Activated CD4-positive, alpha-beta T cell treated with anti-CD3 and anti-CD28 coated beads, Interleukin-2, Interleukin-6, amounts not matched to agents 100 ng/mL and 50 ng/mL, durations not matched to agents 16 hours and 8 hours (primary cell): ENCODE measurements around the gene CGNL1.

Source experiments
- DNase-seq: peaks from one replicate; pipeline ENCODE4 v3.0.0-alpha.2; 2020

Gene CGNL1

DNA sequence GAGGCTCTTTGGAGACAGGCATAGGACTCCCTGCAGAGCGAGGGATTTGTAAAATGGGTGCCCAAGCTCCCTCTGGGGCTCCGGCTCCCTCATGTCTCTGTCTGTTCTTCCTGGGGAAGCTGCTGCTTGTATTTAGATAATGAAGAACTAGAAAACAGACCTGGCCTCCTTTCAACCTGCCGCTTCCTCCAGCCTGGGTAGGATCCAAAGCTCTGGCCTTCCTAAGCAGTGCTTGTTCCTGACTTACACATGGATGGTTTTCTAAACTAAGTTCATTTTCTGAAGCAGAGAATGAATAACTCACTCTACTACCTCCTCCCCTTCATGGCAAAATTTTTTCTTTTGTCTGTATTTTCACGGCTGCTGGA is 178.5 kb downstream of the CGNL1 start:
- no peak for DNase-seq

DNA sequence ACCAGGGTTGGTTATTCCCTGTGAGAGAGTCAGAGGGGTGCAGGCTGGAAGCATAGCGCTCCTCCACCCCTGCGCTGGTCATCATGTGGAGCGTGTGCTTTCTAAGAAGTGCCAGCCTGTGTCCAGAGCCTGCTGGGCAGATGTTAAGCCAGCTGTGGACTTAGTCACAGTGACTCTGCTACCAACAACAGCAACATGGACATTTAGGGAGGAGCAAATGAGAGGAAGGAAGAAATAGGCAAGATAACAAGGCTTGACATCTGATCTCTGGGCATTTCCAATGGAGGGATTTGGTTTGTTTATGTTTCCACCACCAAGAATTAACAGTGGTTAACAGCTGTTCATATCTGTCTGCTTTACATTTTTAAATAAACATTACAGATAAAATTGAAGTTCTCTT is 179.0 kb downstream of the CGNL1 start:
- DNase-seq = no peak

DNA sequence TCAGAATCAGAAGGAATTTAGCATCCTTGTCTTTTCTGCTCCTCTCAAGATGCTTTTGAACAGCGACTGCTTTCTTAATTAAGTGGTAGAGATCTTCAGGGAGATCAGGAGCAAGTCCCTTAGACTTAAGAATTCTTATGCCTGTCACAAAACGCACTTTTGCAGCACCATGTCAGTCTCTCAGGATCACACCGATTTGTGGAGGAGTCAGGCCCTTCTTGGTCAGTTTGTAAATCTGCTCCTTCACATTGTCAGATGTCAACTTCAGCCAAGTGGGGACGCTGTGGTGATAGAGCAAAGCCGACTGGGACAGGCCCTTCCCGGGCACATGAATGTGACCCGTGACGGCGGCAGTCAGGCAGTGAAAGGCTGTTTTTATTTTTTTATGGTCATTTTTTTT is 179.7 kb downstream of the CGNL1 start:
- DNase-seq = no peak

DNA sequence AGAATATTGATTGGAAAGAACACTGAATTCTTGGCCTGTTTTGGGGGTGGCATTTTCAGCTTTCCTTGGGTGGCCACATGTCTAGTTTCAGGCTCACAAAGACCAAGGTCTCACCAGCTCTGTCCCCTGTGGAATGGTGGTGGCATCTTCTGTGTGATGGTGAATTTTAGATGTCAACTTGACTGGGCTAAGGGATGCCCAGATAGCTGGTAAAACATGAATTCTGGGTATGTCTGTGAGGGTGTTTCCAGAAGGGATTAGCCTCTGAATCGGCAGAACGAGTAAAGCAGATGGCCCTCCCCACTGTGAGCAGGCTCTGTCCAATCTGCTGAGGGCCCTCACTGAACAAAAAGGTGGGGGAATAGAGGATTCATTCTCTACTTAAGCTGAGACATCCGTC is 181.0 kb downstream of the CGNL1 start:
- no peak for DNase-seq

DNA sequence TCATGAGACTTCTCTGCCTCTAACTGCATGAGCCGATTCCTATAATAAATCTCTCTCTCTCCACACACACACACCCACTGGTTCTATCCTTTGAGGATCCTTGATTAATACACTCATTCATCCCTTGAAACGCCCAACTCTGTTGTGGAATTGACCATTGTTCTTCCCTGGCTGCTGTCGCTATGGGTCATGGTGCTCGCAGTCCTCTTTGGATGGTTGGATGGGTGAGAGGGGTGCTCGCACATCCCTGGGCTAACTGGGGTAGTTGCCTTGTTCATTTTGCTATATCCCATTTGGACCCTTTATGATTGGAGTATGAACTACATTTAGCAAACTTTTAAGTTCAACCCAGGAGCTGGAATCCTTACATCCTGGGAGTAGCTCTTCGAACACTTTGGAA is 181.5 kb downstream of the CGNL1 start:
- no peak for DNase-seq

DNA sequence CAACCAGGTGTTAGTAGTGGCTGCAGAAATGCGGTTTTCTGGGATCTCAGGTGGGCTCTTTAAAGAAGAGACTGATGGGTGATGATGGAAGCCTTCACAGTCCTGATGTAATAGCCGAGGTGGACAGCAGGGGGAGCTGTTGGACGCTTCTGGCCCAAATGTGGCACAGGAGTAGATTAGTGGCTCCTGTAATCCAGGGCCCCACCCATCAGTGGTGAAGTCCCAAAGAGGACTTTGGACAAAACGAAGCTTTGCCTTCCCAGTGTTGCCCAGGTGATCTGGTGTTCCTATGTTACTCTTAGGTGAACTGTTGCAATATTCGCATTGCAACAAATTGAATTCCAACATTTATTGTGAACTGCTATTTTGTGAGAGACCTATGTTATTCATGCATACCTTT is 183.6 kb downstream of the CGNL1 start:
- peak; percentile 81 for DNase-seq

DNA sequence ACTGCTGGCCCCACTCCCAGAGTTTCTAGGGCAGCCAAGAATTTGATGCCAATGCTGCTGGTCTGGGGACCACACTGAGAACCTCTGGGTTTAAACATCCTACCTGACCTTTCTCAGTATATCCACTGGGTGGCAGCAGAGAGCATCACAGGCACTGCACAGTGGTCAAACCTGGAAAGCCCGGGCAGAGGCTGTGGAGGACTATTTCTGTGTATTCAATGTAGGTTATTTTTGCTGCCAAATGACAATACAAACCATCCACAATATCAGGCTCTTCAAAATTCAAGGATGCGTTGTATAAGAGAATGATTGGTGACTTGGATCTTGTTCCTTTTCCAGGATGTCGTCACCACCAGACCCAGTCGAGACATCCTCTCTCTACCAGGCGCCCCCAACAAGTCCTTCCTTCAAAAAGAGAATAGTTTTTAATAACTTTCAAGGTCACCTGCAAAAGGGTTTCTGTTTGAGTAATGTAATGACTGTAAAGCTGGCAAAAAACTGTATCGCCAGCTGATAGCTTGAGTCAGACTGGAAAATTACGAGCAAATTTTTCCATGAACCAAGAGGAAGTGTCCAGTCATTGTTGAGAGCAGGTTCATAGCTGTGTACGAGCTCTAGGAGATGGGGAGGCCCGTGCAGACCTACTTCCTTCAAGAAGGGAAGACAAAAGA is 184.9 kb downstream of the CGNL1 start:
- peak; percentile 85 for DNase-seq

DNA sequence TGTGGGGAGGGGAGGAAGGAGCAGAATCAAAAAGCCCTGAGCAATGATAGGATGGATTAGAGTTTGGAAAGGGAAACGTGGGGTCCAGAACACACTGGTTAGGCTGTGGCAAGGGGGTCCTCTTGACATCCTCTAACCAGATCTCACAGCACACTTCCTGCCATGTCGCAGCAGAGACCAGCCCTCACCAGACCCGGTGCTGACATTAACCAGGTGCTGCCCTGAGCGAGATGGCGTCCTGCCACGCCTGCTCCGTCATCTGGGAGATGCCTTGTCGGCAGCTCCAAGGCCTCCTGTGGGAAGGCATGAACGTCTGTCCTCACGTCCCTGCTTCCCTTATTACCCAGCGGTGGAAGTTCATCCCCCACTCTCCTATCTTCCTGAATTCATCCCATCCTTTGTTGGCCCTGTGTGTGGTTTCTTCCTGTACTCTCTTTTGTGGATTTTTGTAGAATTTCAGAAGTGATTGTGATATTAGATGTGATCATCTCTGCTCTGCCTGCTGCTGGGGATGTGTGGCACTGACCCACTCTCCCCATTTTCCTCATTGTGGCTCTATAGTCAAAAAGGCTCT is 186.0 kb downstream of the CGNL1 start:
- DNase-seq = no peak

DNA sequence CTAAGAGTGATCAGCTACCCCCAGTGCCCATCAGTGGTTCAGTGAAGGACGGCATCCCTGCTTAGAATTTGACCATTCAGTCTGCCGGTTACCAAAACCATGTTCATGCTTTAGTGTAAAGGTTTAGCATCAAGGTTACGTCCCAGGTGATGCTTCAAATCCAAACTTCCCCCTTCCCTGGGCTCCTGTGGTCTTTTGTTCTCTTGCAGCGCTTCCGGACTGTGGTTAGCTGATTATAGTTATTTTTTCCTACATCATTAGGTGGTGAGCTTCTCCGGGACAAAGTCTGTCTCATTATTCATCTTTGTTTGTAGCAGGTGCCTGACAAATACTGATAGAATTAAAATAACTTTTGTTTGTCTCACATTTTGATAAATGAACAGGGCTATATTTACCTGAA is 187.1 kb downstream of the CGNL1 start:
- DNase-seq = peak; percentile 24

DNA sequence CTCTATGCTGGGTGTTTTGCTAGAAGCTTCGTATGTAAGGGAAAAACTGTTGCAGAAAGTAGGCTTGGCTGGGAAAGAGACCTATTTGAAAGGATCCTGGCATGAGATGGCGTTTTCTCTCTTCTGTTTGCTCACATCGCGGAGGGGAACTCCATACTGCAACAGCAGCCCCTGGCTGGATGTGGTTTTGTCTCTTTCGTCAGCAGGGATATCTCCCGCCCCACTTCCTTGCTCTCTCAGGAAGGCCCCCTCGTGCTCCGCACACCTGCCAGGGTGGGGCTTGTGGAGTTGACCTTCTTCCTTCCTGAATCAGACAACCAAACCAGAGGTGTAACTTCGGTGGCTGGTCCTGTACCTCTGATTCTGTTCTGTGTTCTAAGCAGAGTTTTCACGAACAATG is 189.0 kb downstream of the CGNL1 start:
- DNase-seq = peak; percentile 29

DNA sequence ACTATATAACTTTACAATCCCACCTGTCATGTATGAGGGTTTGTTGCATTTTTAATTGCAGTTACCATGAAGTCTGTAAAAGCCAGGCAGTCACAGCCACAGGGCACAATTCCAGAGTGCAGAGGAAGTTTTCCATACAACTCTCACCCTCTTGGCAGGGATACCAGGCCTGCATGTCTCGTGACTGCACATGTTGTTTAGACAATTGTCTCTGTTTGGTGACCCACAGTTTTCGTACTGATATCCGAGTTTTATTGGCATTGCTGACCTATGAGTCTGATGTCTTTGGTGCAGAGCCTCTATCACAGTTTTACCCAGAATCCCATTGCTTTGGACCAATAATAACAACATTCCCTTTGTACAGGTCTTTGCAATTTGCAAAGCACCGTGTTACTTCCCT is 190.5 kb downstream of the CGNL1 start:
- no peak for DNase-seq

DNA sequence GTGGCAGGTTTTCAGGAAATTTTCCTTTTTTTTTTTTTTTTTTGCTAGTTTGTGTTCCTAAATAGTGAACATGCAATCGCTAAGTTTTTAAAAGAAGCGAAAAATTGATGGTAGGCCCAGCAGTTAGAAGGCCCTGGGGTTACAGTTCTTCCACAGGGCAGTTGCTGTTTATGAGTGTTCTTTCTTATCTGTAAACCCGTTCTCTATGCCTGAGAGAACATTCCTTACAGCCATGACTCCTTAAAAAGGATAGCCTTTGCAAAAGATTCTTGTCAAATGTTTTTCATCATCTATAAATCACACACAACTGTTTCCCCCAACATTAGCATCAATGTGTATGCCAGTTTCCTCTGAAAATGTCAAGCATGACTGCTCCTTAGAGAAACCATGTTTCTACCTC is 191.6 kb downstream of the CGNL1 start:
- DNase-seq = no peak

DNA sequence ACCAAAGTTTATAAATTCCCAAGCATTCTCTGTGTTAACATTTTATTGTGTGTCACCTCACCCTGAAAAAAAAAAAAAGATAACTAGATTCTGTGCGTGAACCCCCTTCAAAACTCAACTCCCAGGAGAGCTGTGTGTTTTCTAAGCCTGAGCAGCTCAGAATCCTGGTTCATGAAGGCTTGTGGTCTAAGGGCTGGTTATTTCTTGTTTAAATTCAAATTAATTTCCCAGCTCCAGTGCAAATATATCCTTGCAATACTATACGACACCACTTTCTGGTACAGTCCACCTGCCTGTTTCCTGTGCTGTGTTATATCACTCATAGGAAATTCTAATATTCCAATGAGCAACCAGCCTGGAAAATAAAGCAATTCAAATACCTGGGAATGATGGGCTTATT is 192.0 kb downstream of the CGNL1 start:
- DNase-seq = no peak

DNA sequence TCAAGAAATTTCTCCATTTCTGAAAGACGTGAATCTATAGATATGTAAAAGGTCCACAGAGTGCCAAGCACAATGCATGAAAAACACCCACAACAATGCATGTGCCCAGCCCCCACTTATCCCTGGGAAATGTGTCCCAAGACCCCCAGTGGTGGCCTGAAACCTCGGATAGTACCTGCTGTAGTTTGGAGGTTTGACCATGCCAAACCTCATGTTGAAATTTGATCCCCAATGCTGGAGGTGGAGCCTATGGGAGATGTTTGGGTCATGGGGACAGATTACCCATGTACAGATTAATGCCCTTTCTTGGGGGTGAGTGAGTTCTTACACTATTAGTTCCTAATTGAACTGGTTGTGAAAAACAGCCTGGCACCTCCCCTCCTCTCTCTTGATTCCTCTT is 194.0 kb downstream of the CGNL1 start:
- no peak for DNase-seq

DNA sequence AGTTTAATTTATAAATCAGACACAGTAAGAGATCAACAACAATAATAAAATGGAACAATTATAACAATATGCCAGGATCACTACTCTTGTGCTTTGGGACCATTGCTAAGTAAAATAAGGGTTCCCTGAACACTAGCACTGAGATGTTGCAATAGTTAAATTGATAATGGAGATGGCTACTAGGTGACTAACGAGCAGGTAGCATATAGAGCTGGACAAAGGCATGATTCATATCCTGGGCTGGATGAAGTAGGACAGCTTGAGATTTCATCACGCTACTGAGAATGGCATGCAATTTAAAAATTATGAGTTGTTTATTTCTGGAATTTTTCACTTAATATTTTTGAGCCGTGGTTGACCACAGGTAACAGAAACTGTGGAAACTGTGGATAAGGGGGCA is 194.7 kb downstream of the CGNL1 start:
- no peak for DNase-seq

DNA sequence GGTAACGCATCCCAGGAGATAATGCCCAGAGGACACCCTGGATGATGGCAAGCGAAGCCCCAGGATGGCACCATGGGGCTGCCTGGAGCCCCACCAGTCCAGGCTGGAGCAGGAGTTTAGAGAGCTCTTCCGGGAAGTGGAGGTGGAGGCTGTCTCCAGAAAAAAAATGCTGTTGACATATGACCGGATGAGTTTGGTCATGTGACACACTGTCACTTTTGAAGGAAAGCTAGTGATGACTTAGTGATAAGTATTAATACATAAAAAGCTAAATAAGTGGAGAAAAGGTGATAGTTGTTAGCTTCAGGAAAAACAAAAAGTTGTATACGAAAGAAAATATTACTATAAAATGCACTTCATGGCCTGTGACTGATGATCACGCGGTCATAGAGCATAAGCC is 195.4 kb downstream of the CGNL1 start:
- no peak for DNase-seq

DNA sequence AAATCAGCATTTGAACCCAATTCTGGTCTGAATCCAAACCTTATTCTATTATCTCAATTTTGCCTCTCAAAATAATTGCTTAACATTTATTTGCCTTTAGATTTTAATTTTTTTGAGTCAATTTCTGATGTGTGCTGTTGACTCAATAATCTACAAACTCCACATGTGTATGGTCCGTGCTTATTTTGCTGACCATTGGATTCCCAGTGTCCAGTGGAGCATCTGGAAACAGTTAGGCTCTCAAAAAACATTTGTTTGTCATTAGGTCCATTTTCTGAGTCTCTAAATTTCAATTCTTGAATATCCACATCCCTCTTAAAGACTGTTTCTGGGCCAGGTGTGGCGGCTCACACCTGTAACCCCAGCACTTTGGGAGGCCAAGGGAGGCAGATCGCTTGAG is 196.2 kb downstream of the CGNL1 start:
- no peak for DNase-seq

DNA sequence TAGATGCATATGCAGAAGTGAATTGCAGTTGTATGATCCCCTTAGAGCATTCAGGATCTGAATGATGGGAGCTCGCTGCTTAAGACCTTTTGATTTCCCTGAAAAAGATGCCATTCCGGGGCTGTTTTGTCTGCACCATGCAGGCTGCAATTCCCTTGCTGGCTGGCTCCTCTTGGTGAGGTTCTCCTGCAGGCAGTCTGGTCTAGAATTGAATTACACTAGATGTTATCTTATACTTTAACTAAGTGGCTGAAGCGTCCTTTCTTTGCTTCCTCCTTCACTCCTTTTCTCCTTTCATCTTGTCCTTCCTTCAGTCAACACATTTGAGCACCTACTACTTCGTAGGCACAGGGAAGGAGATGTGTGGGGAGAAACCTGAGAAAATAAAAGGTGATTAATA is 196.8 kb downstream of the CGNL1 start:
- no peak for DNase-seq

DNA sequence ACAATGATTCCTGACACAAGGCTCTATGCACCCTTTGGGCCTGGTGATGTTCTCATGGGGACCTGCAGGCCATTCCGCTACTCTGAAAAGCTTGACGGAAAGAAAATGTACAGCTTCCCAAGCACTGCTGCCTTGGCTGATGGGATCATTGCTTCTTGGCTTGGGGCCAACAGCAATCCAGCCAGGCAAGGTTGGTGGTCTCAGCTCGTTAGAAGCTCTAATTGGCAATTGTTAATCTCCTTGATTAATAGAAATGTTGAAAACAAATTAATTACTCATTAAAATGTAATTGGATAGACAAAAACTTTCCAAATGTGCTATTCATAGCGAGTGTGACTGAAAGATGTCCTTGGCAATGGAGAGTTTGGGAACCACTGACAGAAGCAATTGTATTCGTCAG is 199.1 kb downstream of the CGNL1 start:
- DNase-seq = no peak

DNA sequence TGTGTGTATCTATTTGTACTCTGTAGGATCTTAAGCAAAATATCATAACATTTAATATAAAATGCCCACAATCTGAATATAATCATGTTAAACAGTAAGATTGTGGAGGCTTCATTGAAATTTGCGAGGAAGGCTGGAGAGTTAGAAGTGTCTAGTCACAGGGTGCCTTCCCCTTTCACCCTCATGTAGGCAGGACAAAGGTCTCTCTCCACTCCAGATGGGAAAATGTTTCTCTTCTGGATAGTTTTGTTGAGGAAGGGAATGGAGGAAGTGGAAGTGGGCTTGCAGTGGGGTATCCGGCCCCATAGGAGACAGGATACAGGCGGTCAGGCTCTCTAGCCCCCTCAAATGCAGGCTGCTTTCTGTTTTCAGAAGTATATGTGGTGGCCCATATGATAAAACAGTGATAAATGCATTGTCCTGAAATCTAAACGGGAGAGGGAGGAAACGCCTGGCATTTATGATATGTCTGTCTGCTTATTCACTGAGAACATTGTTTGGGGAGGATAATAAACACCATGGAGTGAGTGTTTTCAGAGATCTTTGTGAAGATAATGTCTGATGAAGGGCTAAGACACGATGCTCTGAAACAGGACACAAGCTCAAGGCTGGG is 202.1 kb downstream of the CGNL1 start:
- DNase-seq = no peak

DNA sequence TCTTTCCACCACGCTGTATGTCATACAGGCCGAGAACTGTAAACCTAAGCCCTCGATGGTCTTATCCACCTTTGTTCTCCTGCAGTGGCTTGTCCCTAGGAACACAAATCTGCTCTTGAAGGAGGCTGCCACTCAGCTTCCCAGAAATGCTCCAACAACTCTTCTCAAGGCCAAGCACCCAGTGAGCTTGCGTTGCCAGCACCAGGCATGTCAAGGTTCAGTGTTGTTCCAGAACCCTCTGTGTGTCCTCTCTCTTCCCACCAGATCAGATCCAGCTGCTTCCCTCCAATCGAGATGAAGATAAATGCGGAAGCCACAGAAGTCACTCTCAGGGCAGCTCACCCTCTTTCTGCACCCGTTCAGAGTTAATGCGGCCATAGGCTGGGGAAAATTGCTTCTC is 204.1 kb downstream of the CGNL1 start:
- no peak for DNase-seq

DNA sequence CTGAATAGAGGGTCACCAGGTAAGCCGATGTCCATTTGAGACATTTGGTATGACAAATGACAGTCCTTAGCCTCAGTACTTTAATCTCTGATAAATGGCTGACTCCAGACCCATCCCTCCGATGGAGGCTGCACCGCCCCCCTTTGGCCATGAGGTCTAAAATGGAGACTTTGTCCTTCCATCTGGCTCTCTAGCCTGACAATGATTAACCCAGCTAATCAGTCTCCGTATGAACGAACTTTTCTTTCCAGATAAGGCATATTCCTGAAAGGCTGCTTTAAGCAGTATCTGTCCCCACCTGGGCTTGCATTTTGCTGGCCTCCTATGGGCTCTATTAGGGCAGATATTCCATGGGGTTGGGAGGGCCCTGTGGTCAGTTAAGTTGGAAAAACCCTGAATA is 204.6 kb downstream of the CGNL1 start:
- DNase-seq = no peak

DNA sequence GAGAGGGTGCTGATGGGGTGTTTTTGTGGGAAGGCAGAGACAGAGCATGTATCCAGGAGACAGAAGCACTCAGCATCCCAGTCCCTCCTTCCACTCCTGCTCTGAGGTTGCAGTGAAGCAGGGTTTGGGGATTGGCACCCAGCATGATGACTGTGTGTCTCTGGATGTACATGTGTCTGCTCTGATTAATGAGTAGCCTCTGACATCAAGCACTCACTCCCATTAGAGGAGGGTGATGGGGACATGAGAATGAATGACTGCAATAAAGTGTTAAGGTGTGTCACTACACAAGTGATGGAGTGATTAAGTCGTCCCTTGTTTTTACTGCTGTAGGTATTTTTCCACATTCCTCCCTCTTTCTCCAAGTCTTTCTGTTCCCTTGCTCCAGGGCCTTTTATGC is 205.8 kb downstream of the CGNL1 start:
- no peak for DNase-seq

DNA sequence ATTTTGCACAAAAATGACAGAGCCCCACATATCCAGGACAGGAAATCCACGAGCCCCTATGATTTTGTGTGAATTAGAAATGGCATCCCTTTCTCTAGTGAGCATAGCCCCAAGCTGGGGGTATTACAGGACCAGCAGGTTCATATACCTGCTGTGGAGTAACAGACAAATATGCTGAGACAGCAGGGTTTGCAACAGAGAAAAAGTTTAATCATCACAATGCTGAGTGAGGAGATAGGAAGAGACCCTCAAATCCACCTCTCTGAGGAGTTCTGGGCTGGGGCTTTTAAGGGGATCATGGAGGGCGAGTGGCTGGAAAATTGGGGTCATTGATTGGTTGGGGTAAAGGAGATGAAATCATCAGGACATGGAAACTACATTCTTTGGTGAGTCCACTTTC is 207.0 kb downstream of the CGNL1 start:
- DNase-seq = no peak

DNA sequence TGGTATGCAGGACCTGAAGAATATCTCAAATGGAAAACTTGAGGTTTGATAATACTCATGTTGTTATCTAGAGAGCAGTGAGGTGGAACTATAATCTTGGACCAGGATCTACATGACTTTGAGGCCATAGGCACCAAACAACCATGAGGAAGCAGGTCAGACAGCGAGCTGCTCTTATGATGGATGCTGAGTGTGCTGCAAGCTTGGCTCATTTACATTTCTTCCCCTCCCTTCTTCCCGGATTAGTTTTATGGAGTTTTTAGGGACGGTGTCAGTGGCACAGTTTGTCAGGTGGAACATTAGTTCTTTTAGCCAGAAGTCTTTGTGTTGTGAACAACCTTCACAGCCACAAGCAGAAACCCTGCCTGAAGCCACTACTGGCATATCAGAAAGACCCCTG is 207.4 kb downstream of the CGNL1 start:
- DNase-seq = no peak
